K562 (cell line): ENCODE results near the gene MAPKAPK3. TPM values are rescaled to one million over a fixed set of nuclear protein-coding genes. Genes with fewer than 3 reads are reported as not detected.

ENCODE experiments used
- BCLAF1 ChIP-seq, 2 experiments: fragments of 450-650 bp in 1 of 2; IDR thresholded peaks; 2 replicates each; pipeline ENCODE4 v1.6.1; 2011 to 2017; ENCODE audit warnings: low read depth in 2 of 2, antibody characterized with exemption in 1 of 2, borderline replicate concordance in 1 of 2, low read length in 1 of 2, mild to moderate bottlenecking in 1 of 2, mixed read lengths in 1 of 2; ENCODE audit not compliant: control insufficient read depth in 1 of 2
- CHAMP1 ChIP-seq: fragments of 450-650 bp; IDR thresholded peaks from 2 replicates; pipeline ENCODE4 v1.6.1; 2016; ENCODE audit warnings: mild to moderate bottlenecking
- CHCHD3 ChIP-seq: fragments of 250-450 bp; sonication (Bioruptor Pico); IDR thresholded peaks from 2 replicates; pipeline ENCODE4 v2.1.2; 2022; ENCODE audit warnings: mild to moderate bottlenecking
- CREB3L1 ChIP-seq: fragments of 450-650 bp; IDR thresholded peaks from 2 replicates; pipeline ENCODE4 v1.6.1; 2014; ENCODE audit warnings: low read depth, mild to moderate bottlenecking, moderate library complexity, borderline replicate concordance
- ELF2 ChIP-seq: fragments of 250-450 bp; sonication (Bioruptor Pico); IDR thresholded peaks from 2 replicates; pipeline ENCODE4 v1.5.0; 2021; ENCODE audit warnings: mild to moderate bottlenecking
- HDAC1 ChIP-seq, 2 experiments: fragments of 450-650 bp; IDR thresholded peaks; 2 replicates each; pipeline ENCODE4 v1.6.1; 2016 to 2017; ENCODE audit warnings: inconsistent platforms in 1 of 2, mild to moderate bottlenecking in 1 of 2, moderate library complexity in 1 of 2
- KLF13 ChIP-seq: fragments of 450-650 bp; IDR thresholded peaks from 2 replicates; pipeline ENCODE4 v1.6.1; 2016; ENCODE audit warnings: missing genetic modification characterization, low read depth, mild to moderate bottlenecking, missing compliant biosample characterization, moderate library complexity, borderline replicate concordance
- MCM3 ChIP-seq: fragments of 450-650 bp; IDR thresholded peaks from 2 replicates; pipeline ENCODE4 v1.6.1; 2016
- MECOM ChIP-seq: fragments of 250-450 bp; sonication (Bioruptor Pico); IDR thresholded peaks from 2 replicates; pipeline ENCODE4 v1.8.0; 2022; ENCODE audit warnings: inconsistent platforms
- RAD21 ChIP-seq, 2 experiments: fragments of 250-450 bp in 1 of 2; fragments of 450-650 bp in 1 of 2; sonication (Bioruptor Pico) in 1 of 2; formaldehyde crosslinking in 1 of 2; IDR thresholded peaks in 1 of 2; conservative IDR thresholded peaks in 1 of 2; 2 replicates each; pipeline versions ENCODE4 v1.4.0 to v1.8.0; 2020 to 2022; ENCODE audit warnings: mild to moderate bottlenecking in 2 of 2, moderate library complexity in 1 of 2
- STAT6 ChIP-seq: sonication (generic); formaldehyde crosslinking; IDR thresholded peaks from 2 replicates; pipeline ENCODE4 v1.8.1; 2023; ENCODE audit warnings: mild to moderate bottlenecking, missing genetic modification reagents
- XRCC4 ChIP-seq: IDR thresholded peaks from one replicate; pipeline ENCODE4 v1.6.1; 2011; ENCODE audit not compliant: insufficient read depth, insufficient read length; ENCODE audit errors: extremely low read depth
- ZNF12 ChIP-seq: sonication (generic); formaldehyde crosslinking; IDR thresholded peaks from 2 replicates; pipeline ENCODE4 v1.4.0; 2020; ENCODE audit warnings: mild to moderate bottlenecking, missing genetic modification reagents
- ZNF584 ChIP-seq: fragments of 200-800 bp; sonication (Bioruptor generic); IDR thresholded peaks from 2 replicates; pipeline ENCODE4 v1.6.1; 2016; ENCODE audit warnings: low read depth, mild to moderate bottlenecking, missing genetic modification characterization, missing compliant biosample characterization
- polyA plus RNA-seq, 8 experiments: library from polyadenylated mRNA; depleted of rRNA in 4 of 8; stranded (reverse) in 5 of 8; unstranded in 3 of 8; fragments of >200 nt; fragmentation: Nextera tagmentation in 2 of 8; fragmentation: Illumina TruSeq in 1 of 8; extraction: Ambion mirVana in 2 of 8; extraction: Trizol in 1 of 8; gene quantifications; 2 replicates each; pipeline versions ENCODE4 v1.2.1 to v1.2.3, GENCODE V29; 2011 to 2014; ENCODE audit warnings: inconsistent platforms in 1 of 8, missing spikeins in 1 of 8
- total RNA-seq, 7 experiments: library from RNA; depleted of rRNA in 6 of 7; stranded (reverse); fragments of >200 nt in 6 of 7; fragmentation: Illumina TruSeq in 2 of 7; extraction: Trizol in 2 of 7; gene quantifications; 2 replicates each; pipeline versions ENCODE4 v1.2.1 to v1.2.3, GENCODE V29; 2011 to 2021; ENCODE audit warnings: low replicate concordance in 1 of 7
- TF ChIP-seq, protein P1 (sequence below), 2 experiments: fragments of 250-450 bp in 1 of 2; fragments of 450-650 bp in 1 of 2; sonication (Bioruptor Pico) in 1 of 2; IDR thresholded peaks; 2 replicates each; pipeline versions ENCODE4 v1.6.1 to v1.8.0; 2016 to 2021; ENCODE audit warnings: mild to moderate bottlenecking in 2 of 2, moderate library complexity in 2 of 2, missing compliant biosample characterization in 1 of 2, missing genetic modification characterization in 1 of 2

MAPKAPK3 gene
- total and polyA plus RNA-seq, 9 of the 15 experiments (the other 6 are each of a cell fraction or from before 2014, with no cell fraction given) = 8.0 to 56.4 (median 41.2) TPM

- TF ChIP-seq HDAC1 (IDR thresholded peaks at IDR 0.05) = peak; percentile 60 to 66; a peak in 3 of 4 replicates
- TF ChIP-seq MECOM (CRISPR knock-in tag) = 0 out of 2 replicates have a peak, but pooled peaks have one; percentile 22
- no peak for TF ChIP-seq BCLAF1 (IDR thresholded peaks at IDR 0.05; ENCODE audit: borderline replicate concordance in 1 of 2, control insufficient read depth in 1 of 2, low read depth in 2 of 2, low read length in 1 of 2)
- 0 out of 2 replicates have a peak, but pooled peaks have one; percentile 16 for TF ChIP-seq ELF2 (CRISPR knock-in tag)
- TF ChIP-seq CREB3L1 = peak; percentile 33; the same call in 1 of the 2 replicates
- TF ChIP-seq STAT6 (CRISPR knock-in tag) = no peak
- no peak for TF ChIP-seq ZNF584 (CRISPR knock-in tag)
- TF ChIP-seq XRCC4 = no peak
- TF ChIP-seq MCM3 = no peak
- TF ChIP-seq, protein P1, sequence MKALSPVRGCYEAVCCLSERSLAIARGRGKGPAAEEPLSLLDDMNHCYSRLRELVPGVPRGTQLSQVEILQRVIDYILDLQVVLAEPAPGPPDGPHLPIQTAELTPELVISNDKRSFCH (CRISPR knock-in tag; IDR thresholded peaks at IDR 0.05) = no peak
- TF ChIP-seq, protein P1 (tag; IDR thresholded peaks at IDR 0.05) = no peak
- no peak for TF ChIP-seq KLF13 (tag)
- peak in 1 of 2 experiments; percentile 7; a peak in 1 of 4 replicates for TF ChIP-seq RAD21 (CRISPR knock-in tag; conservative IDR thresholded peaks at IDR 0.05 in 1 of 2, IDR thresholded peaks at IDR 0.05 in 1 of 2)
- TF ChIP-seq CHAMP1 = no peak
- TF ChIP-seq ZNF12 (CRISPR knock-in tag) = no peak
- TF ChIP-seq CHCHD3 (CRISPR knock-in tag) = no peak
Observed at GRCh38 chr3:50600141-50600753, 16.7 kb upstream of the MAPKAPK3 start (continued).
